PFSK-1 (cell line): ENCODE results near the gene ADAP1.

Experiments used
- FOXP2 ChIP-seq: optimal IDR thresholded peaks from 2 replicates; pipeline ENCODE3; 2011; ENCODE audit warnings: borderline replicate concordance, control low read depth, inconsistent platforms; ENCODE audit not compliant: insufficient read depth; ENCODE audit errors: extremely low read length, extremely low read depth
- POLR2AphosphoS5 ChIP-seq: IDR thresholded peaks from 2 replicates; pipeline ENCODE4 v1.6.1; 2012; ENCODE audit warnings: low read depth, mild to moderate bottlenecking, control low read depth, low read length, moderate library complexity
- SIN3A ChIP-seq: IDR thresholded peaks from 2 replicates; pipeline ENCODE4 v1.6.1; 2012; ENCODE audit warnings: mild to moderate bottlenecking, low read length, moderate library complexity, borderline replicate concordance; ENCODE audit not compliant: insufficient read depth
- TAF1 ChIP-seq: IDR thresholded peaks from 2 replicates; pipeline ENCODE4 v1.6.1; 2012; ENCODE audit warnings: low read length, control low read depth, borderline replicate concordance; ENCODE audit not compliant: insufficient read depth
- TF ChIP-seq, protein P1 (sequence below), 2 experiments: IDR thresholded peaks; 2 replicates each; pipeline versions ENCODE4 v1.6.1 to v1.8.0; 2011 to 2012; ENCODE audit warnings: low read depth in 2 of 2, low read length in 2 of 2, control low read depth in 1 of 2, inconsistent platforms in 1 of 2, mild to moderate bottlenecking in 1 of 2, moderate library complexity in 1 of 2; ENCODE audit not compliant: insufficient read depth in 1 of 2

DNA sequence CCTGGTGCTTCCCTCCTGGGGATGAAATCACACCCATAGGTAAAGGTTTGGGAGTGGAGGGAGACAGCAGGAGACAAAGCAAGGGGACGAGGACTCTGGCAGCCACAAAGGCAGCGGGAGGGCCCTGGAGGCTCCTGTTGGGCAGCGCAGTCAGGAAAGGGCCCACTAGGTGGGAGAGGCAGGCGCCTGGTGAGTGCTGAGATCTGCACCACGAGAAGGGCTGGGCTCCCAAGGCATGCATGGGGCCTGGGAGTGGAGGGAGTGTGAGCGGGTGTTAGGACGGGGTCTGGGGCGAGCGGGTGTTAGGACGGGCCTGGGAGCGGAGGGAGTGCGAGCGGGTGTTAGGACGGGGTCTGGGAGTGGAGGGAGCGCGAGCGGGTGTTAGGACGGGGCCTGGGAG lies 65.1 kb downstream of the ADAP1 start:
- TF ChIP-seq, protein P1, sequence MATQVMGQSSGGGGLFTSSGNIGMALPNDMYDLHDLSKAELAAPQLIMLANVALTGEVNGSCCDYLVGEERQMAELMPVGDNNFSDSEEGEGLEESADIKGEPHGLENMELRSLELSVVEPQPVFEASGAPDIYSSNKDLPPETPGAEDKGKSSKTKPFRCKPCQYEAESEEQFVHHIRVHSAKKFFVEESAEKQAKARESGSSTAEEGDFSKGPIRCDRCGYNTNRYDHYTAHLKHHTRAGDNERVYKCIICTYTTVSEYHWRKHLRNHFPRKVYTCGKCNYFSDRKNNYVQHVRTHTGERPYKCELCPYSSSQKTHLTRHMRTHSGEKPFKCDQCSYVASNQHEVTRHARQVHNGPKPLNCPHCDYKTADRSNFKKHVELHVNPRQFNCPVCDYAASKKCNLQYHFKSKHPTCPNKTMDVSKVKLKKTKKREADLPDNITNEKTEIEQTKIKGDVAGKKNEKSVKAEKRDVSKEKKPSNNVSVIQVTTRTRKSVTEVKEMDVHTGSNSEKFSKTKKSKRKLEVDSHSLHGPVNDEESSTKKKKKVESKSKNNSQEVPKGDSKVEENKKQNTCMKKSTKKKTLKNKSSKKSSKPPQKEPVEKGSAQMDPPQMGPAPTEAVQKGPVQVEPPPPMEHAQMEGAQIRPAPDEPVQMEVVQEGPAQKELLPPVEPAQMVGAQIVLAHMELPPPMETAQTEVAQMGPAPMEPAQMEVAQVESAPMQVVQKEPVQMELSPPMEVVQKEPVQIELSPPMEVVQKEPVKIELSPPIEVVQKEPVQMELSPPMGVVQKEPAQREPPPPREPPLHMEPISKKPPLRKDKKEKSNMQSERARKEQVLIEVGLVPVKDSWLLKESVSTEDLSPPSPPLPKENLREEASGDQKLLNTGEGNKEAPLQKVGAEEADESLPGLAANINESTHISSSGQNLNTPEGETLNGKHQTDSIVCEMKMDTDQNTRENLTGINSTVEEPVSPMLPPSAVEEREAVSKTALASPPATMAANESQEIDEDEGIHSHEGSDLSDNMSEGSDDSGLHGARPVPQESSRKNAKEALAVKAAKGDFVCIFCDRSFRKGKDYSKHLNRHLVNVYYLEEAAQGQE (IDR thresholded peaks at IDR 0.05; ENCODE audit: insufficient read depth in 1 of 2, low read depth in 2 of 2, low read length in 2 of 2) = no peak
- no peak for TF ChIP-seq TAF1
- TF ChIP-seq POLR2AphosphoS5 = no peak
- TF ChIP-seq FOXP2 = no peak
- no peak for TF ChIP-seq SIN3A
